ENCODE measurements around the gene KEAP1. TPM values are rescaled to one million over a fixed set of nuclear protein-coding genes. Genes with fewer than 3 reads are reported as not detected.
"Not testable (repeated sequence)": the region's sequence is repeated elsewhere in the genome, so short reads cannot be mapped to it uniquely, and the experiment has no call there.

The KEAP1 gene
- total RNA-seq, 2 experiments from 2014 or later: 68.9 to 93.5 TPM

DNA sequence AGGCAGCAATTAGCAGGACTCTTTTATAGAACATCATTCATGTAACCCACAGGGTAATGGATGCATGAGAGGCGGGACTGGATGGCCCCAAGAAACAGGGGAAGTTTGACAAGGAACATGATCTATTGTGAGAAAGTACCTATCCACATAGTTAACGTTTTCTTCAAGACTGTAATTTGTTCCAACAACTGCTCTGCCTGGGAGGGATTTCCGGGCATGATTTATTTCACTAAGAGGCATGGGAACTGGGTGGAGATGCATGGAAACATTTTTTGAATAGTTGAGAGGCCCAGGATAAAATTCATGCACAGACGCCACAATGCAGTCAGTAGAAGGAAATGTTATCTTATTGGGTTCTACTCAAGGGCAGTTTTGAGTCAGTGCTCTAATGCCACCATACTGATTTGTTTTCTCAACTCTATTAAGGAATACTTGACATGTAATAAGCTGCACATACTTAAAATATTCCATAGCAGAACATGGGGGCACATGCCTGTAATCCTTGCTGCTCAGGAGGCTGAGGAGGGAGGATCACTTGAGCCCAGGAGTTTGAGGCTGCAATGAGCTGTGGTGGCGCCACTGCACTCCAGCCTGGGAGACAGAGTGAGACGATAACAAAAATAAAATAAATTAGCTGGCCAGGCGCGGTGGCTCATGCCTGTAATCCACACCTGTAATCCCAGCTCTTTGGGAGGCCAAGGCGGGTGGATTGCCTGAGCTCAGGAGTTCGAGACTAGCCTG lies 30.7 kb upstream of the KEAP1 start:
- Histone ChIP-seq H3K36me3 (ENCODE audit: insufficient read depth, low read length) (no peaks in the 10 kb centered on the region), H4K20me1 (ENCODE audit: insufficient read depth, low read length) (no peaks in the 10 kb centered on the region), H2AFZ (ENCODE audit: low read length) (no peak overlapping the region), H3K9me3 (ENCODE audit: low read length) (no peaks in the 10 kb centered on the region), H3K4me2 (ENCODE audit: low read length) (no peak overlapping the region), H3K9me2 (ENCODE audit: insufficient read depth, low read length) (no peaks in the 10 kb centered on the region), H3K79me2 (ENCODE audit: insufficient read depth, low read depth, low read length) (no peaks in the 10 kb centered on the region), H3K27ac (ENCODE audit: low read depth, low read length, poor library complexity, severe bottlenecking) (no peak overlapping the region), H3K4me3 (ENCODE audit: low read depth, low read length, poor library complexity, severe bottlenecking) (no peak overlapping the region), H3K4me1 (ENCODE audit: insufficient read depth, low read length, poor library complexity, severe bottlenecking) (no peaks in the 10 kb centered on the region)
- intact Hi-C loops (cut with micrococcal nuclease; ENCODE audit: unreplicated experiment): no loop called here
- no TSS peak for BruUV-seq (replicated peaks)
- TF ChIP-seq CTCF (conservative IDR thresholded peaks at IDR 0.05; ENCODE audit: low read length) (0 out of 2 replicates have a peak, but pooled peaks have one; percentile 28), EZH2phosphoT487 (IDR thresholded peaks at IDR 0.05; ENCODE audit: borderline replicate concordance, low read depth, low read length) (no peak)
- CTCF ChIA-PET (ENCODE audit: unreplicated experiment): interaction anchor here (0.6 kb wide), 1 partner anchor 138 kb away, joined by 9 read pairs; no protein-coding TSS in a partner anchor
- DNase-seq (ENCODE audit: low spot score): no peak
- POLR2A ChIA-PET: interaction anchor here (0.7 to 1.5 kb wide), 3 partner anchors 12 to 40 kb away, joined by 3 read pairs; no protein-coding TSS in a partner anchor

GRCh38 chr19:10532457-10532856 lies 29.3 kb upstream of the KEAP1 start:
- TF ChIP-seq CTCF (conservative IDR thresholded peaks at IDR 0.05; ENCODE audit: low read length): no peak
- TF ChIP-seq EZH2phosphoT487 (IDR thresholded peaks at IDR 0.05; ENCODE audit: borderline replicate concordance, low read depth, low read length): no peak
- H3K4me2 ChIP-seq (ENCODE audit: low read length): no peak overlapping the region
- BruUV-seq (replicated peaks): no TSS peak
- no peak overlapping the region for H2AFZ ChIP-seq (ENCODE audit: low read length)
- POLR2A ChIA-PET: interaction anchor here (0.7 kb wide), 1 partner anchor 9 kb away, joined by 4 read pairs; no protein-coding TSS in a partner anchor
- no peaks in the 10 kb centered on the region for H4K20me1 ChIP-seq (ENCODE audit: insufficient read depth, low read length)
- H3K9me3 ChIP-seq (ENCODE audit: low read length): no peaks in the 10 kb centered on the region
- no peak overlapping the region for H3K27ac ChIP-seq (ENCODE audit: low read depth, low read length, poor library complexity, severe bottlenecking)
- H3K4me1 ChIP-seq (ENCODE audit: insufficient read depth, low read length, poor library complexity, severe bottlenecking): no peaks in the 10 kb centered on the region
- intact Hi-C loops (cut with micrococcal nuclease; ENCODE audit: unreplicated experiment): no loop called here
- no peaks in the 10 kb centered on the region for H3K36me3 ChIP-seq (ENCODE audit: insufficient read depth, low read length)
- no peaks in the 10 kb centered on the region for H3K9me2 ChIP-seq (ENCODE audit: insufficient read depth, low read length)
- CTCF ChIA-PET (ENCODE audit: unreplicated experiment): no interaction called here
- H3K4me3 ChIP-seq (ENCODE audit: low read depth, low read length, poor library complexity, severe bottlenecking): no peak overlapping the region
- no peak for DNase-seq (ENCODE audit: low spot score)
- H3K79me2 ChIP-seq (ENCODE audit: insufficient read depth, low read depth, low read length): no peaks in the 10 kb centered on the region

DNA sequence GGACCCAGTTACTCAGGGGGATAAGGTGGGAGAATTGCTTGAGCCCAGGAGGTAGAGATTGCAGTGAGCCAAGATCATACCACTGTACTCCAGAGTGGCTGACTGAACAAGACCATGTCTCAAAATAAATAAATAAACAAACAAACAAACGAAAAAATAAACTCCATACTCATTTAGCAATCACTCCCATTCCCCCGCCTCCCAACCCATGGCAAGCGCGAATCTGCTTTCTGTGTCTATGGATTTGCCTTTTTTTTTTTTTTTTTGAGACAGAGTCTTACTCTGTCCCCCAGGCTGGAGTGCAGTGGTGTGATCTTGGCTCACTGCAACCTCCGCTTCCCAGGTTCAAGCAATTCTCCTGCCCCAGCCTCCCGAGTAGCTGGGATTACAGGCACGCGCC lies 23.7 kb upstream of the KEAP1 start:
- H3K79me2 ChIP-seq (ENCODE audit: insufficient read depth, low read depth, low read length); H3K9me2 ChIP-seq (ENCODE audit: insufficient read depth, low read length); BruUV-seq (replicated peaks); H3K27ac ChIP-seq (ENCODE audit: low read depth, low read length, poor library complexity, severe bottlenecking); H4K20me1 ChIP-seq (ENCODE audit: insufficient read depth, low read length); DNase-seq (ENCODE audit: low spot score); intact Hi-C loops (cut with micrococcal nuclease; ENCODE audit: unreplicated experiment); H3K4me3 ChIP-seq (ENCODE audit: low read depth, low read length, poor library complexity, severe bottlenecking); H3K4me2 ChIP-seq (ENCODE audit: low read length); H2AFZ ChIP-seq (ENCODE audit: low read length); CTCF ChIA-PET (ENCODE audit: unreplicated experiment); H3K4me1 ChIP-seq (ENCODE audit: insufficient read depth, low read length, poor library complexity, severe bottlenecking); H3K9me3 ChIP-seq (ENCODE audit: low read length); H3K36me3 ChIP-seq (ENCODE audit: insufficient read depth, low read length): not testable (repeated sequence)
- POLR2A ChIA-PET: interaction anchor here (0.7 kb wide), 1 partner anchor 13 kb away, joined by 4 read pairs; no protein-coding TSS in a partner anchor
